ENCODE results near the gene GRPR. TPM values are rescaled to one million over a fixed set of nuclear protein-coding genes. Genes with fewer than 3 reads are reported as not detected.

GRPR gene
- total RNA-seq, 3 donors from 2014 or later, result 0.19 to 3.5 TPM; not detected in 1

DNA sequence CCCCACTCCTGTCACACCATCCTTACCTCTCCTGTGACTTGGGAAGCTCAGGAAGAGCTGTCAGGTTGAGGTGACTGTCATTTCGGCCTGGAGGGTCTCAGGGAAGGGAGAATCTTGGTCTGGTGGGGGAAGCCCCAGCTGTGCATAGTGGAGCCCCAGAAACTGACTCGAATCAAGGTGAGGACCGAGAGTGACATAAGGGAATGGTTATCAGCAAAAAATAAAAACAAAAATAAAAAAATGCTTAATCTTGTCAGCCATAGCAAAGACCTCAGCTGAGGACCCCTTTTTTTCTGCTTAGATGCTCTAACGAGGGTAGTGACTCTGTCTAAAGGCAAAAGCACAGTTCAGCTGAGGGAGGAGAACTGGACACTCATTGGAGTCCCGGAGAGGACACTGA is 43.8 kb downstream of the GRPR start, which contains the start of gene MAGEB17:
TSS of gene MAGEB17 (plus strand) at position 301 of the 400 bp plus-strand sequence. CDS start 2,902 bp downstream, outside the sequence.
- TF ChIP-seq, protein P1, sequence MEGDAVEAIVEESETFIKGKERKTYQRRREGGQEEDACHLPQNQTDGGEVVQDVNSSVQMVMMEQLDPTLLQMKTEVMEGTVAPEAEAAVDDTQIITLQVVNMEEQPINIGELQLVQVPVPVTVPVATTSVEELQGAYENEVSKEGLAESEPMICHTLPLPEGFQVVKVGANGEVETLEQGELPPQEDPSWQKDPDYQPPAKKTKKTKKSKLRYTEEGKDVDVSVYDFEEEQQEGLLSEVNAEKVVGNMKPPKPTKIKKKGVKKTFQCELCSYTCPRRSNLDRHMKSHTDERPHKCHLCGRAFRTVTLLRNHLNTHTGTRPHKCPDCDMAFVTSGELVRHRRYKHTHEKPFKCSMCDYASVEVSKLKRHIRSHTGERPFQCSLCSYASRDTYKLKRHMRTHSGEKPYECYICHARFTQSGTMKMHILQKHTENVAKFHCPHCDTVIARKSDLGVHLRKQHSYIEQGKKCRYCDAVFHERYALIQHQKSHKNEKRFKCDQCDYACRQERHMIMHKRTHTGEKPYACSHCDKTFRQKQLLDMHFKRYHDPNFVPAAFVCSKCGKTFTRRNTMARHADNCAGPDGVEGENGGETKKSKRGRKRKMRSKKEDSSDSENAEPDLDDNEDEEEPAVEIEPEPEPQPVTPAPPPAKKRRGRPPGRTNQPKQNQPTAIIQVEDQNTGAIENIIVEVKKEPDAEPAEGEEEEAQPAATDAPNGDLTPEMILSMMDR (IDR thresholded peaks at IDR 0.05), result no peak
- no peak within 1 kb of the TSS for H3K4me3 ChIP-seq
- intact Hi-C loops (cut with DNase I, micrococcal nuclease), result no loop called here
- DNase-seq, result no peak
- no peaks in the 10 kb centered on the region for H3K36me3 ChIP-seq (ENCODE audit: low read depth)
- no peaks in the 10 kb centered on the region for H3K4me1 ChIP-seq (ENCODE audit: low read depth)
- H3K9me3 ChIP-seq, result no peaks in the 10 kb centered on the region
- no peak for ATAC-seq

DNA sequence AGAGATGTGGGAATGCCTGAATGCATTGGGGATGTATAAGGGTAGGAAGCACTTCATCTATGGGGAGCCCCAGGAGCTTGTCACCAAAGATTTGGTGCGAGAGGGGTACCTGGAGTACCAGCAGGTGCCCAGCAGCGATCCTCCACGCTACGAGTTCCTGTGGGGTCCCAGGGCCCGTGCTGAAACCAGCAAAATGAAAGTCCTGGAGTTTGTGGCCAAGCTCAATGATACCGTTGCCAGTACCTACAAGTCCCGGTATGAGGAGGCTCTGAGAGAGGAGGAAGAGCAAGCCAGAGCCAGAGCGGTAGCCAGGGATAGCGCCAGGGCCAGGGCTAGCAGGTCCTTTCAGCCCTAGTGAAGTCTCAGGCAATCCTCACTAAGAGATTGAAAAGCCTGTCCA is 47.7 kb downstream of the GRPR start:
- Histone ChIP-seq H3K4me1 (ENCODE audit: low read depth) (no peaks in the 10 kb centered on the region), H3K9me3 (no peaks in the 10 kb centered on the region), H3K4me3 (no peak overlapping the region), H3K36me3 (ENCODE audit: low read depth) (no peaks in the 10 kb centered on the region)
- no peak for DNase-seq
- TF ChIP-seq, protein P1 (IDR thresholded peaks at IDR 0.05), result no peak
- intact Hi-C loops (cut with DNase I, micrococcal nuclease), result no loop called here
- ATAC-seq, result no peak

DNA sequence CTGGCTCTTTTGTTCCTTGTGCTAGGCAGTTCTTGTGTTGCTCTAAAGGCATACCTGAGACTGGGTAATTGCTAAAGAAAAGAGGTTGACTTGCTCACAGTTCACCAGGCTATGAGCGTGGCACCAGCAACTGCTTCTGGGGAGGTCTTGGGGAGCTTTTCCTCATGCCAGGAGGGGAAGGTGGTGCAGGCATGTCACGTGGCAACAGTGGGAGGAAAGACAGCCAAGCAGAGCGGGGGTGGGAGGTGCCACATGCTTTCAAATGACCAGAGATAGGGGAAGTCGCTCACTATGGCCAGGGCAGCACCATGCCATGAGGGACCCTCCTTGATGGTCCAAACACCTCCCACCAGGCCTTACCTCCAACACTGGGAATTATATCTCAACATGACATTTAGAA is 48.6 kb downstream of the GRPR start:
- Histone ChIP-seq H3K4me1 (ENCODE audit: low read depth) (no peaks in the 10 kb centered on the region), H3K36me3 (ENCODE audit: low read depth) (no peaks in the 10 kb centered on the region), H3K9me3 (no peaks in the 10 kb centered on the region), H3K4me3 (no peak overlapping the region)
- DNase-seq (no peak), ATAC-seq (no peak)
- intact Hi-C loops (cut with DNase I, micrococcal nuclease), result no loop called here
- TF ChIP-seq, protein P1 (IDR thresholded peaks at IDR 0.05), result no peak

DNA sequence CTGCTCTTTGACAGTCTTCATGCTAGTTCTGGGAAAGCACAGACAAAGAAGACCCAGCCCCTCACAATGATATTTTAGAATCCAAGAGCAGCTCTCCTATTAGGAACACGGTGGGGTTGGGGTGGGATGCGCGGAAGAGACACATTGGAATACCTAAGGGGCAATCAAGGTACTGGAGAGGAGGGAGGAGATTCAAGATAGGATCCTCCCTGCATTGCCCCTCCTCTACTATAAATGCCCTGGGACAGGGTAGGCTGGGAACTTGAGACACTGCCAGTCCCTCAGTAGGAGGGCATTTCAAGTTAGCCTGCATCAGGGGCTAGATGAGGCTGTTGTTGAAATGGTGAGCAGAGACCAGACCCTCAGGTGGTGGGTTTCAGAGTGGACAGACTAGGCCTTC is 49.0 kb downstream of the GRPR start:
- no peak for DNase-seq
- intact Hi-C loops (cut with DNase I, micrococcal nuclease), result no loop called here
- no peaks in the 10 kb centered on the region for H3K36me3 ChIP-seq (ENCODE audit: low read depth)
- no peaks in the 10 kb centered on the region for H3K9me3 ChIP-seq
- H3K4me3 ChIP-seq, result no peak overlapping the region
- TF ChIP-seq, protein P1 (IDR thresholded peaks at IDR 0.05), result no peak
- no peak for ATAC-seq
- no peaks in the 10 kb centered on the region for H3K4me1 ChIP-seq (ENCODE audit: low read depth)

DNA sequence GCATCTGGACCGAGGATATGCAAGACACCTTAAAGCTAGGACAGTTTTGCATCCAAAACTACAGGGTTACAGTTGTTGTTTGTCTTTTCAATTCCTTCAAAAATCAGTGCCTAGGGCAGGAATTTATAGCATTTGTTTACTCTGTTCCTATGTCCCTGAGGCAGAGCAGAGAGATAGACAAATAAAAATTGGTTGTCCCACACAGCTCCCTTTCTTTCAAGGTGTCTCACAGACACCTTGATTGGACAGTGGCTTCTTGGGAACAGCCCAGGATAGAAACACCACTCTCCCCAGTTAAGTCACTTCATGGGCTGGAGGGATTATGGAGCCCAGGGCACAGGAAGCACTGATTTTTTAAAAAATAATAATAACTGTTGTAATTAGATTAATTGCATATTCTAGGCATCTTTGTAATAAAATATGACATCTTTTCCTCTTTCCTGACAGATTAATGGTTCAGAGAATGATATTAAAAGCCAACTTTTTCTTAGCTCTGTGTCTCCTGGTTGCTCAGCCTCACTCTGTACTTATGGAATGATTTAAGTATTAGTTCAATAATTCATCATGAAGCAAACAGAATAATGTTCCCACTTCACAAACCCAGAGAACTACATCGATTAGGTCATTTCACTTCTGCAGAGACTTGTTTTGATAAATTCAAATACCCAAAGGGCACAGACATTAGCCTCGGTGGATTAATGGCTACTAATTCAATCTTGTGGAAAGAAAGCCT is 52.1 kb downstream of the GRPR start:
- TF ChIP-seq, protein P1 (IDR thresholded peaks at IDR 0.05), result no peak
- ATAC-seq, result no peak
- Histone ChIP-seq H3K36me3 (ENCODE audit: low read depth) (no peaks in the 10 kb centered on the region), H3K9me3 (no peaks in the 10 kb centered on the region), H3K4me3 (no peak overlapping the region), H3K4me1 (ENCODE audit: low read depth) (no peaks in the 10 kb centered on the region)
- intact Hi-C loops (cut with DNase I, micrococcal nuclease), result no loop called here
- DNase-seq, result no peak

Data from mucosa of descending colon (tissue), 3 donors.